ENCODE results near the gene ZNF184. TPM values are rescaled to one million over a fixed set of nuclear protein-coding genes. Genes with fewer than 3 reads are reported as not detected.
A peak's percentile ranks its signal among the peaks of the same experiment; 100 is the strongest.

ZNF184 gene
- total and polyA plus RNA-seq, 9 of the 15 experiments (the other 6 are each of a cell fraction or from before 2014, with no cell fraction given) = 7.6 to 22.2 (median 12.8) TPM

DNA sequence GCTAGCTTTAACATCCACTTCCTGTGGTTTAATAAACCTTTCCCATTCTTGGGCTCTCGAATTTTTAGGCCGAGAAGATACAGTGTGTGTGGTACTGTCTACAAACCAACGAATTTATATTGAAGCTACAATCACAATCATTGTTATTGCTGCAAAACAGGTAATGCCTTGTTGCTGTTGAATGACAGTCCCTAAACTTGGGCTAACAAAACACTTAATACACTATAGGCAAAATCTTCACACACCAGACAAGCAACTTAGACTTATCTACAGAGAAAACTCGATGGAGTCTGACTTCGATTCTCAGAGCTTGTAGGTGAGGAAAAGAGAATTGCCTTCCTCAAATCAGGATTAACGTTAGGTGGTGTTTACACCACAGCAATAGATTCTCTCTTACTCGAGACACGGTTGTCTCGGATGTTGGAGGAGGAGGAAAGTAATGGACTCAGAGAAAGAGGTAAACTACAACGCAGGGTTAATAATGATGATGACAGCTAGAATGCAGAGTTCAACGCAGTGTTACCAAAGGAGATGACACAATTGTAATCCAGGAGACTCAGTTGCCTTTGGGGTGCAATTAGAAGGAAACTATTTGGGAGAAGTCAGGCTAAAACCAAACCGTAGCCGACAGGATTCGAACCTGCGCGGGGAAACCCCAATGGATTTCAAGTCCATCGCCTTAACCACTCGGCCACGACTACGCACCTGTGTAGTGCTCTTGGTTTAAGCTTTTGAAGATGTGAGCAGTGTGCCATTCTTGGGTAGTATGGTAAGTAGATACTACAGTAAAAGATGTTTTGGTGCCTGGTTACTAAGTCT, 32.5 kb upstream of the ZNF184 start (continued):
- TF ChIP-seq SNIP1 (IDR thresholded peaks at IDR 0.05; ENCODE audit: low read depth) (no peak), ZNF282 (CRISPR knock-in tag; IDR thresholded peaks at IDR 0.05) (no peak), GABPA (tag; conservative IDR thresholded peaks at IDR 0.05; ENCODE audit: low read depth) (no peak), COPS2 (conservative IDR thresholded peaks at IDR 0.05) (no peak), KDM4B (IDR thresholded peaks at IDR 0.05; ENCODE audit: borderline replicate concordance in 2 of 2, low read depth in 1 of 2) (no peak), CEBPG (CRISPR knock-in tag; IDR thresholded peaks at IDR 0.05) (peak; percentile 72), CEBPG (tag; conservative IDR thresholded peaks at IDR 0.05 in 1 of 2, IDR thresholded peaks at IDR 0.05 in 1 of 2) (peak in 1 of 2 experiments; percentile 39; a peak in 1 of 4 replicates), ZBTB7A (IDR thresholded peaks at IDR 0.05; ENCODE audit: borderline replicate concordance, control insufficient read depth, low read depth, low read length) (no peak), PTRF (tag; IDR thresholded peaks at IDR 0.05) (no peak), TFAM (CRISPR knock-in tag; conservative IDR thresholded peaks at IDR 0.05) (no peak), KDM5B (IDR thresholded peaks at IDR 0.05; ENCODE audit: insufficient replicate concordance, low read depth, low read length) (no peak), POLR3A (IDR thresholded peaks at IDR 0.05; ENCODE audit: borderline replicate concordance, extremely low read depth, insufficient read depth, insufficient read length) (peak; percentile 95), PML (IDR thresholded peaks at IDR 0.05; ENCODE audit: low read length) (no peak), NFXL1 (CRISPR knock-in tag; IDR thresholded peaks at IDR 0.05) (no peak), NEUROD1 (IDR thresholded peaks at IDR 0.05; ENCODE audit: borderline replicate concordance, low read depth, low read length, partially characterized antibody) (no peak), RBM17 (IDR thresholded peaks at IDR 0.05; ENCODE audit: borderline replicate concordance, low read depth, low read length) (no peak), HNRNPUL1 (IDR thresholded peaks at IDR 0.05; ENCODE audit: low read length) (no peak), FOSL1 (tag; conservative IDR thresholded peaks at IDR 0.05) (0 out of 2 replicates have a peak, but pooled peaks have one; percentile 39), NR4A1 (CRISPR knock-in tag; IDR thresholded peaks at IDR 0.05) (no peak), NR4A1 (tag; IDR thresholded peaks at IDR 0.05) (no peak), ZBTB8A (IDR thresholded peaks at IDR 0.05; ENCODE audit: partially characterized antibody) (peak; percentile 73), TCF7 (IDR thresholded peaks at IDR 0.05; ENCODE audit: borderline replicate concordance) (no peak), HDAC8 (tag; IDR thresholded peaks at IDR 0.05) (no peak)
- TF ChIP-seq, protein P1, sequence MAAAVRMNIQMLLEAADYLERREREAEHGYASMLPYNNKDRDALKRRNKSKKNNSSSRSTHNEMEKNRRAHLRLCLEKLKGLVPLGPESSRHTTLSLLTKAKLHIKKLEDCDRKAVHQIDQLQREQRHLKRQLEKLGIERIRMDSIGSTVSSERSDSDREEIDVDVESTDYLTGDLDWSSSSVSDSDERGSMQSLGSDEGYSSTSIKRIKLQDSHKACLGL (CRISPR knock-in tag; IDR thresholded peaks at IDR 0.05; ENCODE audit: borderline replicate concordance, poor library complexity, severe bottlenecking) = no peak
- TF ChIP-seq, protein P2, sequence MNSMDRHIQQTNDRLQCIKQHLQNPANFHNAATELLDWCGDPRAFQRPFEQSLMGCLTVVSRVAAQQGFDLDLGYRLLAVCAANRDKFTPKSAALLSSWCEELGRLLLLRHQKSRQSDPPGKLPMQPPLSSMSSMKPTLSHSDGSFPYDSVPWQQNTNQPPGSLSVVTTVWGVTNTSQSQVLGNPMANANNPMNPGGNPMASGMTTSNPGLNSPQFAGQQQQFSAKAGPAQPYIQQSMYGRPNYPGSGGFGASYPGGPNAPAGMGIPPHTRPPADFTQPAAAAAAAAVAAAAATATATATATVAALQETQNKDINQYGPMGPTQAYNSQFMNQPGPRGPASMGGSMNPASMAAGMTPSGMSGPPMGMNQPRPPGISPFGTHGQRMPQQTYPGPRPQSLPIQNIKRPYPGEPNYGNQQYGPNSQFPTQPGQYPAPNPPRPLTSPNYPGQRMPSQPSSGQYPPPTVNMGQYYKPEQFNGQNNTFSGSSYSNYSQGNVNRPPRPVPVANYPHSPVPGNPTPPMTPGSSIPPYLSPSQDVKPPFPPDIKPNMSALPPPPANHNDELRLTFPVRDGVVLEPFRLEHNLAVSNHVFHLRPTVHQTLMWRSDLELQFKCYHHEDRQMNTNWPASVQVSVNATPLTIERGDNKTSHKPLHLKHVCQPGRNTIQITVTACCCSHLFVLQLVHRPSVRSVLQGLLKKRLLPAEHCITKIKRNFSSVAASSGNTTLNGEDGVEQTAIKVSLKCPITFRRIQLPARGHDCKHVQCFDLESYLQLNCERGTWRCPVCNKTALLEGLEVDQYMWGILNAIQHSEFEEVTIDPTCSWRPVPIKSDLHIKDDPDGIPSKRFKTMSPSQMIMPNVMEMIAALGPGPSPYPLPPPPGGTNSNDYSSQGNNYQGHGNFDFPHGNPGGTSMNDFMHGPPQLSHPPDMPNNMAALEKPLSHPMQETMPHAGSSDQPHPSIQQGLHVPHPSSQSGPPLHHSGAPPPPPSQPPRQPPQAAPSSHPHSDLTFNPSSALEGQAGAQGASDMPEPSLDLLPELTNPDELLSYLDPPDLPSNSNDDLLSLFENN (IDR thresholded peaks at IDR 0.05; ENCODE audit: low read depth in 2 of 2, low read length in 2 of 2) = no peak

Data from K562 (cell line).